Mesendoderm (in vitro differentiated cells): Measurements from ENCODE around the gene TM7SF2. TPM values are rescaled to one million over a fixed set of nuclear protein-coding genes. Genes with fewer than 3 reads are reported as not detected.

Source experiments
- small RNA-seq: library from polyadenylated mRNA; stranded (forward); fragments of <200 nt; extraction: miRNeasy Mini kit (QIAGEN cat#:217004); gene quantifications from one replicate; pipeline ENCODE3, GENCODE V24; 2013; ENCODE audit not compliant: insufficient read depth

TM7SF2 gene

Small RNA genes within 50 kb of the gene (small RNA-seq; reads per million reads assigned to genes)
- gene HIGD1AP10, result not detected
- gene PDCL2P2, result not detected
- 1.1 reads per million for gene RNU2-23P
